ENCODE measurements around the gene KRTAP9-7.

Gene KRTAP9-7

GRCh38 chr17:41322903-41323895 lies 47.7 kb downstream of the KRTAP9-7 start:
- no peak for DNase-seq

GRCh38 chr17:41324180-41325075 lies 48.9 kb downstream of the KRTAP9-7 start:
- no peak for DNase-seq

- DNase-seq: no peak
Measured at GRCh38 chr17:41325126-41325525, 49.6 kb downstream of the KRTAP9-7 start.

- DNase-seq: no peak
Measured at GRCh38 chr17:41325611-41326010, 50.1 kb downstream of the KRTAP9-7 start.

Data from activated CD4-positive, alpha-beta T cell treated with anti-CD3 and anti-CD28 coated beads, Interleukin-2, amount 50 U/mL, for 4 hours (primary cell).